ENCODE data around the gene CFAP141. TPM values are rescaled to one million over a fixed set of nuclear protein-coding genes. Genes with fewer than 3 reads are reported as not detected.

Gene CFAP141
- total and polyA plus RNA-seq, 2 of the 13 experiments (the other 11 are each of a cell fraction or from before 2014, with no cell fraction given): not detected

GRCh38 chr1:154220071-154220969, 14.2 kb upstream of the CFAP141 start, which contains the start of gene UBAP2L (continued):
- peak; percentile 49; the same call in 1 of the 2 replicates for TF ChIP-seq AHDC1 (CRISPR knock-in tag; IDR thresholded peaks at IDR 0.05; ENCODE audit: borderline replicate concordance)
- peak; percentile 95; the same call in 1 of the 2 replicates for TF ChIP-seq ZNF569 (CRISPR knock-in tag; IDR thresholded peaks at IDR 0.05; ENCODE audit: borderline replicate concordance)
- 0 out of 2 replicates have a peak, but pooled peaks have one; percentile 33 for TF ChIP-seq ZNF33A (CRISPR knock-in tag; IDR thresholded peaks at IDR 0.05; ENCODE audit: borderline replicate concordance)
- no peak for TF ChIP-seq NFIB (CRISPR knock-in tag; IDR thresholded peaks at IDR 0.05; ENCODE audit: borderline replicate concordance)
- TF ChIP-seq SCMH1 (CRISPR knock-in tag; IDR thresholded peaks at IDR 0.05; ENCODE audit: borderline replicate concordance): no peak
- TF ChIP-seq FOXP1 (IDR thresholded peaks at IDR 0.05): no peak
- TF ChIP-seq FOXP1 (CRISPR knock-in tag; IDR thresholded peaks at IDR 0.05): peak; percentile 31; the same call in 1 of the 2 replicates
- peak; percentile 80 for TF ChIP-seq ZNF350 (CRISPR knock-in tag; IDR thresholded peaks at IDR 0.05; ENCODE audit: borderline replicate concordance, low read depth)
- TF ChIP-seq NFIC (IDR thresholded peaks at IDR 0.05; ENCODE audit: low read length): no peak
- TF ChIP-seq ZNF329 (CRISPR knock-in tag; IDR thresholded peaks at IDR 0.05; ENCODE audit: low read depth): peak; percentile 72; the same call in 1 of the 2 replicates
- TF ChIP-seq GPN1 (CRISPR knock-in tag; IDR thresholded peaks at IDR 0.05; ENCODE audit: borderline replicate concordance): no peak
- peak; percentile 35; the same call in 1 of the 2 replicates for TF ChIP-seq FOXO1 (CRISPR knock-in tag; IDR thresholded peaks at IDR 0.05)
- TF ChIP-seq SKI (IDR thresholded peaks at IDR 0.05; ENCODE audit: partially characterized antibody): peak; percentile 71
- peak; percentile 74 for TF ChIP-seq PRDM10 (CRISPR knock-in tag; IDR thresholded peaks at IDR 0.05; ENCODE audit: low read depth)
- TF ChIP-seq ZNF572 (CRISPR knock-in tag; IDR thresholded peaks at IDR 0.05): no peak
- TF ChIP-seq HNRNPLL (IDR thresholded peaks at IDR 0.05; ENCODE audit: low read depth, low read length, poor library complexity, severe bottlenecking): peak; percentile 70
- no peak for TF ChIP-seq ZNF672 (CRISPR knock-in tag; IDR thresholded peaks at IDR 0.05)
- no peak for TF ChIP-seq CC2D1A (CRISPR knock-in tag; IDR thresholded peaks at IDR 0.05)
- TF ChIP-seq SMAD3 (CRISPR knock-in tag; IDR thresholded peaks at IDR 0.05): peak; percentile 50
- TF ChIP-seq KDM1A (CRISPR knock-in tag; IDR thresholded peaks at IDR 0.05): no peak

Measured in HepG2 (cell line).